ENCODE data around the gene PRTG. TPM values are rescaled to one million over a fixed set of nuclear protein-coding genes. Genes with fewer than 3 reads are reported as not detected.

The PRTG gene
- total and polyA plus RNA-seq, 4 donors = 0.05 to 2.4 (median 0.25) TPM

DNA sequence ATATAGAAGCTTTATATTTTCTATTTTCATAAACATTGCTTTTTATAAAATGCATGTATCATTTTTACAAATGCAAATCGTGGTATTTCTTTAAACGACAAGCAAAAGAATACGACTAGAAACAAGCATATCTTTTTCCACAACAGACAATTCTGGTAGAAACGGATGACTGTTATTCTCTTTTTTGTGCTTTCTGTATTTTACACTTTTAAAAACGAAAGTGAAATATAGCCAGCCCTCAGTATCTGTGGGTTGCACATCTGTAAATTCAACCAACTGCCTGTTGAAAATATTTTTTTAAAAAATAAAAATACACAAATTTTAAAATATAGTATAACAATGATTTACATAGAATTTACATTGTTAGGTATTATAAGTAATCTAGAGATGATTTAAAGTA is 61.3 kb downstream of the PRTG start:
- Histone ChIP-seq H3K9ac (ENCODE audit: low read depth in 1 of 2, low read length in 2 of 2) (no peak overlapping the region), H3K9me3 (ENCODE audit: control insufficient read depth in 4 of 4, low read length in 3 of 4) (no peaks in the 10 kb centered on the region), H3K27ac (ENCODE audit: low read depth in 1 of 2, low read length in 2 of 2) (no peak overlapping the region), H3K4me1 (ENCODE audit: control insufficient read depth in 4 of 4, insufficient read depth in 4 of 4, low read length in 3 of 4) (no peaks in the 10 kb centered on the region), H3K27me3 (ENCODE audit: control insufficient read depth in 4 of 4, insufficient read depth in 4 of 4, low read length in 3 of 4) (peaks cover 0 to 3% (median 0%) of the 10 kb centered on the region in 4 donors), H3K36me3 (ENCODE audit: control insufficient read depth in 4 of 4, insufficient read depth in 3 of 4, low read depth in 1 of 4, low read length in 3 of 4) (no peaks in the 10 kb centered on the region), H3K4me3 (ENCODE audit: low read depth in 1 of 3, low read length in 3 of 3) (no peak overlapping the region)
- TF ChIP-seq, protein P1, sequence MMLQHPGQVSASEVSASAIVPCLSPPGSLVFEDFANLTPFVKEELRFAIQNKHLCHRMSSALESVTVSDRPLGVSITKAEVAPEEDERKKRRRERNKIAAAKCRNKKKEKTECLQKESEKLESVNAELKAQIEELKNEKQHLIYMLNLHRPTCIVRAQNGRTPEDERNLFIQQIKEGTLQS (IDR thresholded peaks at IDR 0.05) = no peak
- TF ChIP-seq YY1 (IDR thresholded peaks at IDR 0.05) (no peak), GABPA (IDR thresholded peaks at IDR 0.05 in 1 of 2, conservative IDR thresholded peaks at IDR 0.05 in 1 of 2) (no peak), HNF4A (conservative IDR thresholded peaks at IDR 0.05) (no peak)
- TF ChIP-seq, protein P2, sequence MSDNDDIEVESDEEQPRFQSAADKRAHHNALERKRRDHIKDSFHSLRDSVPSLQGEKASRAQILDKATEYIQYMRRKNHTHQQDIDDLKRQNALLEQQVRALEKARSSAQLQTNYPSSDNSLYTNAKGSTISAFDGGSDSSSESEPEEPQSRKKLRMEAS (IDR thresholded peaks at IDR 0.05) = no peak
- TF ChIP-seq, protein P3, sequence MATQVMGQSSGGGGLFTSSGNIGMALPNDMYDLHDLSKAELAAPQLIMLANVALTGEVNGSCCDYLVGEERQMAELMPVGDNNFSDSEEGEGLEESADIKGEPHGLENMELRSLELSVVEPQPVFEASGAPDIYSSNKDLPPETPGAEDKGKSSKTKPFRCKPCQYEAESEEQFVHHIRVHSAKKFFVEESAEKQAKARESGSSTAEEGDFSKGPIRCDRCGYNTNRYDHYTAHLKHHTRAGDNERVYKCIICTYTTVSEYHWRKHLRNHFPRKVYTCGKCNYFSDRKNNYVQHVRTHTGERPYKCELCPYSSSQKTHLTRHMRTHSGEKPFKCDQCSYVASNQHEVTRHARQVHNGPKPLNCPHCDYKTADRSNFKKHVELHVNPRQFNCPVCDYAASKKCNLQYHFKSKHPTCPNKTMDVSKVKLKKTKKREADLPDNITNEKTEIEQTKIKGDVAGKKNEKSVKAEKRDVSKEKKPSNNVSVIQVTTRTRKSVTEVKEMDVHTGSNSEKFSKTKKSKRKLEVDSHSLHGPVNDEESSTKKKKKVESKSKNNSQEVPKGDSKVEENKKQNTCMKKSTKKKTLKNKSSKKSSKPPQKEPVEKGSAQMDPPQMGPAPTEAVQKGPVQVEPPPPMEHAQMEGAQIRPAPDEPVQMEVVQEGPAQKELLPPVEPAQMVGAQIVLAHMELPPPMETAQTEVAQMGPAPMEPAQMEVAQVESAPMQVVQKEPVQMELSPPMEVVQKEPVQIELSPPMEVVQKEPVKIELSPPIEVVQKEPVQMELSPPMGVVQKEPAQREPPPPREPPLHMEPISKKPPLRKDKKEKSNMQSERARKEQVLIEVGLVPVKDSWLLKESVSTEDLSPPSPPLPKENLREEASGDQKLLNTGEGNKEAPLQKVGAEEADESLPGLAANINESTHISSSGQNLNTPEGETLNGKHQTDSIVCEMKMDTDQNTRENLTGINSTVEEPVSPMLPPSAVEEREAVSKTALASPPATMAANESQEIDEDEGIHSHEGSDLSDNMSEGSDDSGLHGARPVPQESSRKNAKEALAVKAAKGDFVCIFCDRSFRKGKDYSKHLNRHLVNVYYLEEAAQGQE (IDR thresholded peaks at IDR 0.05) = no peak
- TF ChIP-seq, protein P4, sequence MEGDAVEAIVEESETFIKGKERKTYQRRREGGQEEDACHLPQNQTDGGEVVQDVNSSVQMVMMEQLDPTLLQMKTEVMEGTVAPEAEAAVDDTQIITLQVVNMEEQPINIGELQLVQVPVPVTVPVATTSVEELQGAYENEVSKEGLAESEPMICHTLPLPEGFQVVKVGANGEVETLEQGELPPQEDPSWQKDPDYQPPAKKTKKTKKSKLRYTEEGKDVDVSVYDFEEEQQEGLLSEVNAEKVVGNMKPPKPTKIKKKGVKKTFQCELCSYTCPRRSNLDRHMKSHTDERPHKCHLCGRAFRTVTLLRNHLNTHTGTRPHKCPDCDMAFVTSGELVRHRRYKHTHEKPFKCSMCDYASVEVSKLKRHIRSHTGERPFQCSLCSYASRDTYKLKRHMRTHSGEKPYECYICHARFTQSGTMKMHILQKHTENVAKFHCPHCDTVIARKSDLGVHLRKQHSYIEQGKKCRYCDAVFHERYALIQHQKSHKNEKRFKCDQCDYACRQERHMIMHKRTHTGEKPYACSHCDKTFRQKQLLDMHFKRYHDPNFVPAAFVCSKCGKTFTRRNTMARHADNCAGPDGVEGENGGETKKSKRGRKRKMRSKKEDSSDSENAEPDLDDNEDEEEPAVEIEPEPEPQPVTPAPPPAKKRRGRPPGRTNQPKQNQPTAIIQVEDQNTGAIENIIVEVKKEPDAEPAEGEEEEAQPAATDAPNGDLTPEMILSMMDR (IDR thresholded peaks at IDR 0.05; ENCODE audit: low read depth, low read length, missing input control) = no peak
- 77% methylated on average over 5 of the region's 5 CpGs for WGBS
- DNase-seq (ENCODE audit: low spot score) = no peak

DNA sequence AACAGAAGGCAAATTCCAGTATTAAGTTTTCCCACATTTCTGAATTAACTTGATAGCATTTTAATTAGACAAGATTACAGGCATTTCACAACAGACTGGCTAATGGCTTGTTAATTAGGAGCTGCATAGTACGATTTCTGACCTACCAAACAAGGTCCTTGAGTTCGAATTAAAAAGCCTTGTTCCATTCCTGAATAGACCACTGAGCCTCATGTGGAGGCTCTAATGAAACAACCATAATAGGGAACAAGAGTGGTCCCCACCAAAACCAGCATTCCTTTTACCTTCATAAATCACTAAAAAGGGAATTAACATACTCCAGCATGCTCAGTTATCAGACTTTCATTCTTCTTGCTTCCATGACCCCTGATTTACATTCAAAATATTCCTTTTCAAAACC is 66.4 kb downstream of the PRTG start:
- no peak overlapping the region for H3K4me3 ChIP-seq (ENCODE audit: low read depth in 1 of 3, low read length in 3 of 3)
- no peaks in the 10 kb centered on the region for H3K27me3 ChIP-seq (ENCODE audit: control insufficient read depth in 4 of 4, insufficient read depth in 4 of 4, low read length in 3 of 4)
- H3K4me1 ChIP-seq (ENCODE audit: control insufficient read depth in 4 of 4, insufficient read depth in 4 of 4, low read length in 3 of 4) = no peaks in the 10 kb centered on the region
- no peaks in the 10 kb centered on the region for H3K9me3 ChIP-seq (ENCODE audit: control insufficient read depth in 4 of 4, low read length in 3 of 4)
- no peak overlapping the region for H3K27ac ChIP-seq (ENCODE audit: low read depth in 1 of 2, low read length in 2 of 2)
- 88% methylated on average over 2 of the region's 2 CpGs for WGBS
- H3K36me3 ChIP-seq (ENCODE audit: control insufficient read depth in 4 of 4, insufficient read depth in 3 of 4, low read depth in 1 of 4, low read length in 3 of 4) = no peaks in the 10 kb centered on the region
- H3K9ac ChIP-seq (ENCODE audit: low read depth in 1 of 2, low read length in 2 of 2) = no peak overlapping the region
- no peak for DNase-seq (ENCODE audit: low spot score)
- TF ChIP-seq SP1 (IDR thresholded peaks at IDR 0.05) = no peak
- TF ChIP-seq YY1 (IDR thresholded peaks at IDR 0.05) = no peak
- no peak for TF ChIP-seq FOXA1 (IDR thresholded peaks at IDR 0.05)
- TF ChIP-seq TAF1 (conservative IDR thresholded peaks at IDR 0.05) = no peak
- no peak for TF ChIP-seq HNF4G (IDR thresholded peaks at IDR 0.05)
- TF ChIP-seq, protein P3 (IDR thresholded peaks at IDR 0.05) = no peak
- TF ChIP-seq, protein P5, sequence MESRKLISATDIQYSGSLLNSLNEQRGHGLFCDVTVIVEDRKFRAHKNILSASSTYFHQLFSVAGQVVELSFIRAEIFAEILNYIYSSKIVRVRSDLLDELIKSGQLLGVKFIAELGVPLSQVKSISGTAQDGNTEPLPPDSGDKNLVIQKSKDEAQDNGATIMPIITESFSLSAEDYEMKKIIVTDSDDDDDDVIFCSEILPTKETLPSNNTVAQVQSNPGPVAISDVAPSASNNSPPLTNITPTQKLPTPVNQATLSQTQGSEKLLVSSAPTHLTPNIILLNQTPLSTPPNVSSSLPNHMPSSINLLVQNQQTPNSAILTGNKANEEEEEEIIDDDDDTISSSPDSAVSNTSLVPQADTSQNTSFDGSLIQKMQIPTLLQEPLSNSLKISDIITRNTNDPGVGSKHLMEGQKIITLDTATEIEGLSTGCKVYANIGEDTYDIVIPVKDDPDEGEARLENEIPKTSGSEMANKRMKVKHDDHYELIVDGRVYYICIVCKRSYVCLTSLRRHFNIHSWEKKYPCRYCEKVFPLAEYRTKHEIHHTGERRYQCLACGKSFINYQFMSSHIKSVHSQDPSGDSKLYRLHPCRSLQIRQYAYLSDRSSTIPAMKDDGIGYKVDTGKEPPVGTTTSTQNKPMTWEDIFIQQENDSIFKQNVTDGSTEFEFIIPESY (IDR thresholded peaks at IDR 0.05) = no peak
- no peak for TF ChIP-seq GABPA (IDR thresholded peaks at IDR 0.05 in 1 of 2, conservative IDR thresholded peaks at IDR 0.05 in 1 of 2)
- TF ChIP-seq RAD21 (IDR thresholded peaks at IDR 0.05) = no peak
- TF ChIP-seq, protein P1 (IDR thresholded peaks at IDR 0.05) = no peak
- TF ChIP-seq RXRA (IDR thresholded peaks at IDR 0.05) = no peak
- no peak for TF ChIP-seq HNF4A (conservative IDR thresholded peaks at IDR 0.05)
- TF ChIP-seq, protein P4 (IDR thresholded peaks at IDR 0.05; ENCODE audit: low read depth, low read length, missing input control) = no peak
- TF ChIP-seq JUND (IDR thresholded peaks at IDR 0.05) = no peak
- TF ChIP-seq NR2F2 (IDR thresholded peaks at IDR 0.05) = no peak
- TF ChIP-seq EGR1 (IDR thresholded peaks at IDR 0.05; ENCODE audit: low read depth in 2 of 2) = no peak
- TF ChIP-seq, protein P2 (IDR thresholded peaks at IDR 0.05) = no peak
